Common myeloid progenitor, CD34-positive (primary cell): ENCODE results near the gene OXSM.

Experiments used
- CTCF ChIA-PET: fragments of 350-600 bp; sonication (Branson Sonifier 250); formaldehyde crosslinking; loops from one replicate; lab custom pipeline; 2021; ENCODE audit warnings: antibody characterized with exemption; lab: Charles Lee
- POLR2A ChIA-PET: fragments of 350-600 bp; sonication (Branson Sonifier 250); formaldehyde crosslinking; loops from one replicate; lab custom pipeline; 2021; ENCODE audit warnings: antibody characterized with exemption; lab: Charles Lee
- DNase-seq, 3 donors: peaks; one replicate each; pipeline versions ENCODE4 v3.0.0 to v3.0.0-alpha.2; 2013
- H3K27ac ChIP-seq, 2 experiments: 1 replicate in 1 of 2; 2 replicates in 1 of 2; pipeline ENCODE4 v1.7.0; 2013; ENCODE audit warnings: inconsistent platforms in 2 of 2, low read length in 2 of 2, mild to moderate bottlenecking in 2 of 2, low read depth in 1 of 2, moderate library complexity in 1 of 2; ENCODE audit not compliant: severe bottlenecking in 2 of 2, insufficient read depth in 1 of 2, poor library complexity in 1 of 2
- H3K27me3 ChIP-seq, 5 experiments: replicated peaks in 2 of 5; 1 replicate in 3 of 5; 2 replicates in 2 of 5; pipeline versions ENCODE4 v1.6.1 to v1.7.0; 2013; ENCODE audit warnings: low read length in 4 of 5, mild to moderate bottlenecking in 2 of 5, moderate library complexity in 2 of 5, inconsistent platforms in 1 of 5; ENCODE audit not compliant: insufficient read depth in 5 of 5, control insufficient read depth in 4 of 5
- H3K36me3 ChIP-seq, 4 experiments: 1 replicate in 2 of 4; 2 replicates in 2 of 4; pipeline versions ENCODE4 v1.6.1 to v1.7.0; 2013; ENCODE audit warnings: low read length in 3 of 4, control low read depth in 1 of 4, mild to moderate bottlenecking in 1 of 4; ENCODE audit not compliant: control insufficient read depth in 4 of 4, insufficient read depth in 4 of 4
- H3K4me1 ChIP-seq, 4 experiments: 1 replicate in 3 of 4; 2 replicates in 1 of 4; pipeline versions ENCODE4 v1.6.1 to v1.7.1; 2013; ENCODE audit warnings: low read length in 3 of 4, mild to moderate bottlenecking in 3 of 4, control low read depth in 1 of 4, inconsistent platforms in 1 of 4, moderate library complexity in 1 of 4; ENCODE audit not compliant: control insufficient read depth in 4 of 4, insufficient read depth in 4 of 4; ENCODE audit errors: control extremely low read depth in 1 of 4
- H3K4me3 ChIP-seq, 7 experiments: 1 replicate in 4 of 7; 2 replicates in 3 of 7; pipeline versions ENCODE4 v1.5.1 to v1.7.0; 2013; ENCODE audit warnings: mild to moderate bottlenecking in 7 of 7, low read length in 6 of 7, moderate library complexity in 6 of 7, inconsistent platforms in 2 of 7, low read depth in 2 of 7, control low read depth in 1 of 7; ENCODE audit not compliant: insufficient read depth in 4 of 7, control insufficient read depth in 1 of 7; ENCODE audit errors: extremely low read depth in 1 of 7
- H3K9me3 ChIP-seq, 5 experiments: 1 replicate in 4 of 5; 2 replicates in 1 of 5; pipeline versions ENCODE4 v1.6.1 to v1.7.1; 2013; ENCODE audit warnings: low read length in 4 of 5, mild to moderate bottlenecking in 2 of 5, inconsistent platforms in 1 of 5, low read depth in 1 of 5, moderate library complexity in 1 of 5; ENCODE audit not compliant: control insufficient read depth in 4 of 5, insufficient read depth in 2 of 5; ENCODE audit errors: control extremely low read depth in 1 of 5
- WGBS: methylation state at CpG from one replicate; pipeline ENCODE4 v1.1.5; 2013; ENCODE audit not compliant: insufficient coverage; 5-methylcytosine and 5-hydroxymethylcytosine counted together

Gene OXSM

DNA sequence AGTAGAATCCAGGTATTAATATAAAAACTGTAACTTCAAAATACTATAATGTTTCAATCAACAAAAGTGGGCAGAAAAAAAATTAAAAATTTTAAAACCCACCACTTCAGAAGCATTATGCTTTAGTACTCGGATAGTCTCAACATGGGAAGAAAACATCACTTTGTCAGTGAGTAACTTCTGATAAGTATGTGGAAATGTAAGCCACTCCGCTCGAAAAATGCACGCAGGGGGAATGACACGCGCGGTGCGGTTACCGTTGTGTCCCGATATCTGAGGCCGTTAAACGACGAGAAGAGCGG is 7.3 kb upstream of the OXSM start:
- Histone ChIP-seq H3K27ac (peak overlapping the region; percentile 72 to 92), H3K4me1 (peaks cover 16 to 37% (median 30%) of the 10 kb centered on the region in 4 experiments), H3K36me3 (peaks cover 0 to 9% (median 4%) of the 10 kb centered on the region in 4 experiments), H3K9me3 (no peaks in the 10 kb centered on the region), H3K4me3 (peak overlapping the region; percentile 77 to 91 (median 87)), H3K27me3 (no peaks in the 10 kb centered on the region)
- WGBS = 0% methylated on average over 13 of the region's 14 CpGs
- no peak for DNase-seq
- ChIA-PET CTCF (interaction anchor here (0.8 to 1.2 kb wide), 2 partner anchors 7 to 44 kb away, joined by 4 to 6 read pairs; no protein-coding TSS in a partner anchor), POLR2A (interaction anchor here (1.0 to 2.0 kb wide), 3 partner anchors 115 to 130 kb away, joined by 3 to 8 read pairs (median 5); no protein-coding TSS in a partner anchor)

DNA sequence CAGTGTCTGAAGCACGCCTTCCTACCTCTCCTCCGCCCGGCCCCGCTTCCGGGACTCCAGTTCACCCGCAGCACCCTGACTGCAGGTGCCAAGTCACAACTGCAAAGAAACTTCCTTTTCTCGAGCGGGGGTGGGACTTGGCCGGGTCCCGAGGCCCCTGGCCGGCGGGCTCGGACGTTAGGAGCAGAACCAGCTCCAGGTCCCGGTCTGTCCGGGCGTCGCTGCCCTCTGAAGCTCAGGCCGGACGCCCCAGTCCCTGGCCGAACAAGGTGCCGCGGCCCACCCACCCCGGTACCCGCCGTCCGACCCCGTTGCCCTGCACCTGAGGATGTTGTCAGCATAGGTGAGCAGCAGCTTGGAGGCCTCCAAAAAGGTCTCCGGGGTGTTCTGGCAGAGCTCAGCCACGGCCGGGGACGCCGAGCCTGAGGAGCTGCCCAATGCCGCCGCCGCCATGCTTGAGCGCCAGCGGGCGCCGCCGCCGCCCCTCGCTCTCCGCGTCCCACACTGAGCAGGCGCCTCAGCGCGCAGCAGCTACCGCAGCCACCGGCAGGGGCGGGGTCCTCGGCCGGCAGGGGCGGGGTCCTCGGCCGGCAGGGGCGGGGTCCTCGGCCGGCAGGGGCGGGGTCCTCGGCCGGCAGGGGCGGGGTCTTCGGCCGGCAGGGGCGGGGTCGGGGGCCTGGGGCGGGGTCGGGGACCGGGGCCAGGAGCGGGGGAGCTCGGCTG is 6.8 kb upstream of the OXSM start, which contains the start of gene NGLY1:
Gene NGLY1, minus strand, starts transcription at position 506 of the 723 bp plus-strand sequence. Its CDS starts 53 bp downstream, at position 453.
- CTCF ChIA-PET = interaction anchor here (0.8 to 1.2 kb wide), 3 partner anchors 8 to 43 kb away, joined by 4 to 6 read pairs (median 4); no protein-coding TSS in a partner anchor
- peaks cover 16 to 37% (median 30%) of the 10 kb centered on the region in 4 experiments for H3K4me1 ChIP-seq

DNA sequence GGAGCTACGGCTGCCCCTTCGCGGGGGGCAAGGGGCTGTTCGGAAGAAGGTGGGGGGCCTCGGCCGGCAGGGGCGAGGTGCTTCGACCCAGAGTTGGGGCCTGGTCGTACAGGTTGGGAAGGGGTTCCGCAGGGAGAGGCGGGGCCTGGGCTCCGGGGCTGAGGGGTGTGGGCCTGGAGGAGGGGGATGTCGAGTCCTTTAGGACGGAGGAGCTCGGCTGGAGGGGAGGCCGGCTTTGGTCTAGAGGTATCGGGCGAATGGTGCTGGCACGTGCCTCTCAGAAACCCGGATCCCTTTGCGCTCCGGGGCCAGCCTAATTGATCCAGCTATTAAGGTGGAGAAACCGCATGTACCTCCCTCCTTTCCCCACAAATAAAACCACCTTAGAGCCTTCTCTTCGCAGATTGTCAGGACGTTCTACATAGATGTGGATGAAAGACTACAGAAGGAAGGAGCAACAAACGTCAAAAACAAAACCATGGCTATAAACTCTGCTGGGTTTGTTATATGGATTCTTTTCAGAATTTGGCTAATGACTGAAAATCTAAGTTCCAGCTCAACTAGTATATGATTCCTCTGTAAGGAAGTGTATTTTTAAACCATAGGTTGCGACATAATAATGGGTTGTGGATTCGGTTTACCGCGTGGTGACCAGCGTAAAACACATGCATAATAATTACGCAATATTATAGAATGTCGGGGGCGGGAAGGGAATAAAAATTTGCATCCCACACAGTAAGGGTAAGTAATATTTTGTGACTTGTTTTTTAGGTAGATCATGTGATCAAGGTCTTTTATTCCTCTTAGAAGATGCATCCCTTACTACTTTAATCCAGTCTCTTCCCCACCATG is 6.0 kb upstream of the OXSM start:
- CTCF ChIA-PET = interaction anchor here (1.2 kb wide), 2 partner anchors 9 to 43 kb away, joined by 4 read pairs; no protein-coding TSS in a partner anchor
- no peaks in the 10 kb centered on the region for H3K27me3 ChIP-seq
- H3K9me3 ChIP-seq = no peaks in the 10 kb centered on the region
- 0% methylated on average over 19 of the region's 34 CpGs for WGBS
- peaks cover 18 to 40% (median 31%) of the 10 kb centered on the region in 4 experiments for H3K4me1 ChIP-seq
- no peaks in the 10 kb centered on the region for H3K36me3 ChIP-seq
- H3K27ac ChIP-seq = peak overlapping the region; percentile 1 to 73
- peak overlapping the region; percentile 36 to 89 (median 71) for H3K4me3 ChIP-seq
- POLR2A ChIA-PET = interaction anchor here (1.0 to 2.0 kb wide), 3 partner anchors 117 to 132 kb away, joined by 3 to 8 read pairs (median 5); no protein-coding TSS in a partner anchor
- DNase-seq = peak; percentile 51 to 75 (median 65)

More for the DNA sequence above, 6.8 kb upstream of the OXSM start, which contains the start of gene NGLY1:
- Histone ChIP-seq H3K9me3 (no peaks in the 10 kb centered on the region), H3K27ac (peak within 1 kb of the TSS; percentile 72 to 92), H3K36me3 (peaks cover 0 to 4% (median 2%) of the 10 kb centered on the region in 4 experiments), H3K4me3 (peak within 1 kb of the TSS; percentile 77 to 91 (median 87)), H3K27me3 (no peaks in the 10 kb centered on the region)
- WGBS = 0% methylated on average over 21 of the region's 72 CpGs
- POLR2A ChIA-PET = interaction anchor here (1.0 to 2.0 kb wide), 3 partner anchors 116 to 131 kb away, joined by 3 to 8 read pairs (median 5); no protein-coding TSS in a partner anchor
- DNase-seq = peak; percentile 84 to 91 (median 90)

DNA sequence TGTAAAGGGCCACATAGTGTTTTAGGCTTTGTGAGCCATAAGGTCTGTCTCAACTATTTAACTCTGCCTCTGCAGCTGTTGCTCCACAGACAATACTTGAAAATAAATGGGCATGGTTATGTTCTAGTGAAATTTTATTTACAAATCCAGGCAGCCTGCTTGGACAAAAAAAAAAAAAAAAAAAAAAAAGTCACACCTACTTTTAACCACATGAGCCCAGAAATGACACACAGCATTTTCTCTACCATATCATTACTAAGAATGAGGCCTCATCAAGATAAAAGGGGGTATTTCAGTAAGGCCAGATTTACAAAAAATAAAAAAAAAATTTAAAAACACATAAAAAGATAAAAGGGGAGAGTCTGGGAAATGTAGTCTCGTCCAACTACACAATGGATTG is 4.9 kb upstream of the OXSM start:
- POLR2A ChIA-PET = no interaction called here
- CTCF ChIA-PET = no interaction called here
- Histone ChIP-seq H3K27ac (no peak overlapping the region), H3K36me3 (no peaks in the 10 kb centered on the region), H3K27me3 (no peaks in the 10 kb centered on the region), H3K4me3 (no peak overlapping the region), H3K9me3 (no peaks in the 10 kb centered on the region), H3K4me1 (peaks cover 24 to 47% (median 34%) of the 10 kb centered on the region in 4 experiments)
- WGBS = no CpG with 5 or more reads among the region's 1 CpG
- DNase-seq = no peak

DNA sequence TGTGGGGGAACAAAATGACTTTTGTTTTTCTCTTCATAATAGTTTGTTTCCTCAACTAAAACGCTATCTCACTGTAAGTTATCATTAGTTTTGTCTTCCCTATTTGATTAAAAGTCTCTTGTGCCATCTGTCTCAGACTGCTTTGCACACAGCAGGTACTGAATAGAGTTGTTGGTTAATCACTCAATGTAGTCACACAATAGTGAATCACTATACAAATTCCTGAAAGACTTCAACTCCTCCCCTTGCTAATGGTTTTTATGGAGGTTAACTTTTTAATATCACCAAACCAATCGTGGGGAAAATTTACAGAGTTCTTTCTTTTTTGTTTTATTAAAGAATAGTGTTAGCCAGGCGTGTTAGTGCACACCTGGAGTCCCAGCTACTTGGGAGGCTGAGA is 4.1 kb upstream of the OXSM start:
- 100% methylated on average over 1 of the region's 3 CpGs for WGBS
- no peak for DNase-seq
- Histone ChIP-seq H3K4me3 (no peak overlapping the region), H3K36me3 (no peaks in the 10 kb centered on the region), H3K9me3 (no peaks in the 10 kb centered on the region), H3K4me1 (peaks cover 23 to 48% (median 33%) of the 10 kb centered on the region in 4 experiments), H3K27ac (no peak overlapping the region), H3K27me3 (no peaks in the 10 kb centered on the region)
- POLR2A ChIA-PET = no interaction called here
- CTCF ChIA-PET = interaction anchor here (1.2 kb wide), 1 partner anchor 71 kb away, joined by 3 read pairs; no protein-coding TSS in a partner anchor

DNA sequence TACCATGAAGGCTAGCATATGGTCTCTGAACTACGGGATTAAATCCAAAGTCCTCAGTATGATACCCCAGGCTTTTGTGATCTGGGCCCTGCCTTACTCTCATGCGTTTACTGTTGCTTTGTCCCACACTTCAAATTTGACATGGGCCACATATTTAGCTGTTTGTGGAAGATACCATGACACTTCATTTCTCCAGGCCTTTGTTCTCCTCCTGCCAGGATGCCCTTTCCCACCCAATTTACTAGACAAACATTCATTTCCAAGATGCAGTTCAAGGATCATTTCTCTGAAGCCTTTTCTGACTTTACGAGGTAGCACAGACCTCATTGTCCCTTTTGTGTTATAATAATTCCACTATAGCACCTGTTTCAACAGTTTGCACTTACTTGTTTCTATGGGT is 2.2 kb upstream of the OXSM start:
- H3K4me1 ChIP-seq = peaks cover 9 to 38% (median 20%) of the 10 kb centered on the region in 4 experiments
- 93% methylated on average over 3 of the region's 3 CpGs for WGBS
- POLR2A ChIA-PET = no interaction called here
- no peaks in the 10 kb centered on the region for H3K9me3 ChIP-seq
- peak overlapping the region in 1 of 2 experiments; percentile 22 for H3K27ac ChIP-seq
- H3K27me3 ChIP-seq = no peaks in the 10 kb centered on the region
- no peak for DNase-seq
- H3K36me3 ChIP-seq = peaks cover 0 to 7% (median 1%) of the 10 kb centered on the region in 4 experiments
- no peak overlapping the region for H3K4me3 ChIP-seq
- CTCF ChIA-PET = no interaction called here
